HepG2 (cell line): ENCODE measurements around the gene GALNT5.

ENCODE experiments used
- EZH2 ChIP-seq: conservative IDR thresholded peaks from 2 replicates; pipeline ENCODE4 v1.6.1; 2012; ENCODE audit warnings: mild to moderate bottlenecking, low read depth, low read length, moderate library complexity
- SMC3 ChIP-seq: IDR thresholded peaks from 2 replicates; pipeline ENCODE4 v1.6.1; 2011; ENCODE audit warnings: low read length, improper control_type of control experiment
- ZFP90 ChIP-seq: sonication (generic); formaldehyde crosslinking; IDR thresholded peaks from 2 replicates; pipeline ENCODE4 v1.8.0; 2022; ENCODE audit warnings: missing genetic modification reagents, mild to moderate bottlenecking, inconsistent platforms, borderline replicate concordance
- TF ChIP-seq, protein P1 (sequence below): sonication (generic); formaldehyde crosslinking; IDR thresholded peaks from 2 replicates; pipeline ENCODE4 v1.8.1; 2022; ENCODE audit warnings: low read depth, mild to moderate bottlenecking, missing genetic modification reagents
- TF ChIP-seq, protein P2 (sequence below): sonication (generic); formaldehyde crosslinking; IDR thresholded peaks from 2 replicates; pipeline ENCODE4 v1.4.0; 2020; ENCODE audit warnings: missing genetic modification reagents, borderline replicate concordance
- TF ChIP-seq, protein P3 (sequence below): sonication (generic); formaldehyde crosslinking; IDR thresholded peaks from 2 replicates; pipeline ENCODE4 v1.5.0; 2020; ENCODE audit warnings: mild to moderate bottlenecking, missing genetic modification reagents, moderate library complexity

DNA sequence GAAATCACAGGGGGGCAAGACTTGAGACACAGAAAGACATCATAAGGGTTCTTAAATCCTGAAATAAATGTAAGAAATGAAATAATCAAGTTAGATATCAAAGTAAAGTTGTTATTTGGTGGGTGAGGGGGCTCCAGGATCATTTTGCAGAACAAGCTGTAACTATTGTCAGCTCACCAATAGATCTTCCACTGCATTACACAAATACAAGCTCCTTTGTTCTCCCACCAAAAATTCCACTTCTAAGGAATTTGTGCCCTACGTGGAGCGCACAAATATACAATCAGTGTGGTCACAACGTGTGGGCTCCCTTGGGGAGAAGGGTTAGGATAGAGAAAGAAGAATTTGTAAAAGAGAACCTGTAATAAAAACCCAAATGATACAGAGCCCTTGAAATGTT, 19.2 kb upstream of the GALNT5 start:
- TF ChIP-seq, protein P1, sequence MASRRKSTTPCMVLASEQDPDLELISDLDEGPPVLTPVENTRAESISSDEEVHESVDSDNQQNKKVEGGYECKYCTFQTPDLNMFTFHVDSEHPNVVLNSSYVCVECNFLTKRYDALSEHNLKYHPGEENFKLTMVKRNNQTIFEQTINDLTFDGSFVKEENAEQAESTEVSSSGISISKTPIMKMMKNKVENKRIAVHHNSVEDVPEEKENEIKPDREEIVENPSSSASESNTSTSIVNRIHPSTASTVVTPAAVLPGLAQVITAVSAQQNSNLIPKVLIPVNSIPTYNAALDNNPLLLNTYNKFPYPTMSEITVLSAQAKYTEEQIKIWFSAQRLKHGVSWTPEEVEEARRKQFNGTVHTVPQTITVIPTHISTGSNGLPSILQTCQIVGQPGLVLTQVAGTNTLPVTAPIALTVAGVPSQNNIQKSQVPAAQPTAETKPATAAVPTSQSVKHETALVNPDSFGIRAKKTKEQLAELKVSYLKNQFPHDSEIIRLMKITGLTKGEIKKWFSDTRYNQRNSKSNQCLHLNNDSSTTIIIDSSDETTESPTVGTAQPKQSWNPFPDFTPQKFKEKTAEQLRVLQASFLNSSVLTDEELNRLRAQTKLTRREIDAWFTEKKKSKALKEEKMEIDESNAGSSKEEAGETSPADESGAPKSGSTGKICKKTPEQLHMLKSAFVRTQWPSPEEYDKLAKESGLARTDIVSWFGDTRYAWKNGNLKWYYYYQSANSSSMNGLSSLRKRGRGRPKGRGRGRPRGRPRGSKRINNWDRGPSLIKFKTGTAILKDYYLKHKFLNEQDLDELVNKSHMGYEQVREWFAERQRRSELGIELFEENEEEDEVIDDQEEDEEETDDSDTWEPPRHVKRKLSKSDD (CRISPR knock-in tag): no peak
- no peak for TF ChIP-seq ZFP90
- no peak for TF ChIP-seq SMC3
- TF ChIP-seq, protein P2, sequence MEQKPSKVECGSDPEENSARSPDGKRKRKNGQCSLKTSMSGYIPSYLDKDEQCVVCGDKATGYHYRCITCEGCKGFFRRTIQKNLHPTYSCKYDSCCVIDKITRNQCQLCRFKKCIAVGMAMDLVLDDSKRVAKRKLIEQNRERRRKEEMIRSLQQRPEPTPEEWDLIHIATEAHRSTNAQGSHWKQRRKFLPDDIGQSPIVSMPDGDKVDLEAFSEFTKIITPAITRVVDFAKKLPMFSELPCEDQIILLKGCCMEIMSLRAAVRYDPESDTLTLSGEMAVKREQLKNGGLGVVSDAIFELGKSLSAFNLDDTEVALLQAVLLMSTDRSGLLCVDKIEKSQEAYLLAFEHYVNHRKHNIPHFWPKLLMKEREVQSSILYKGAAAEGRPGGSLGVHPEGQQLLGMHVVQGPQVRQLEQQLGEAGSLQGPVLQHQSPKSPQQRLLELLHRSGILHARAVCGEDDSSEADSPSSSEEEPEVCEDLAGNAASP: no peak
- TF ChIP-seq, protein P3, sequence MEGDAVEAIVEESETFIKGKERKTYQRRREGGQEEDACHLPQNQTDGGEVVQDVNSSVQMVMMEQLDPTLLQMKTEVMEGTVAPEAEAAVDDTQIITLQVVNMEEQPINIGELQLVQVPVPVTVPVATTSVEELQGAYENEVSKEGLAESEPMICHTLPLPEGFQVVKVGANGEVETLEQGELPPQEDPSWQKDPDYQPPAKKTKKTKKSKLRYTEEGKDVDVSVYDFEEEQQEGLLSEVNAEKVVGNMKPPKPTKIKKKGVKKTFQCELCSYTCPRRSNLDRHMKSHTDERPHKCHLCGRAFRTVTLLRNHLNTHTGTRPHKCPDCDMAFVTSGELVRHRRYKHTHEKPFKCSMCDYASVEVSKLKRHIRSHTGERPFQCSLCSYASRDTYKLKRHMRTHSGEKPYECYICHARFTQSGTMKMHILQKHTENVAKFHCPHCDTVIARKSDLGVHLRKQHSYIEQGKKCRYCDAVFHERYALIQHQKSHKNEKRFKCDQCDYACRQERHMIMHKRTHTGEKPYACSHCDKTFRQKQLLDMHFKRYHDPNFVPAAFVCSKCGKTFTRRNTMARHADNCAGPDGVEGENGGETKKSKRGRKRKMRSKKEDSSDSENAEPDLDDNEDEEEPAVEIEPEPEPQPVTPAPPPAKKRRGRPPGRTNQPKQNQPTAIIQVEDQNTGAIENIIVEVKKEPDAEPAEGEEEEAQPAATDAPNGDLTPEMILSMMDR (CRISPR knock-in tag): no peak
- no peak for TF ChIP-seq EZH2
